Glutamatergic neuron (in vitro differentiated cells): ENCODE results near the gene SEMA7A. TPM values are rescaled to one million over a fixed set of nuclear protein-coding genes. Genes with fewer than 3 reads are reported as not detected.
"Not testable (repeated sequence)": the region's sequence is repeated elsewhere in the genome, so short reads cannot be mapped to it uniquely, and the experiment has no call there.

ENCODE experiments used
- DNase-seq: peaks from one replicate; pipeline ENCODE4 v3.0.0; 2022
- H3K27ac Mint-ChIP-seq: one replicate; pipeline ENCODE4 v1.8.0; 2020; ENCODE audit warnings: mild to moderate bottlenecking, mixed read lengths, inconsistent platforms; ENCODE audit not compliant: unreplicated experiment
- H3K27me3 Mint-ChIP-seq: one replicate; pipeline ENCODE4 v1.8.0; 2020; ENCODE audit warnings: mild to moderate bottlenecking, moderate library complexity, mixed read lengths, inconsistent platforms; ENCODE audit not compliant: unreplicated experiment
- H3K36me3 Mint-ChIP-seq: one replicate; pipeline ENCODE4 v1.8.0; 2020; ENCODE audit warnings: mild to moderate bottlenecking, mixed read lengths, inconsistent platforms; ENCODE audit not compliant: unreplicated experiment
- H3K4me1 Mint-ChIP-seq: one replicate; pipeline ENCODE4 v1.8.0; 2020; ENCODE audit warnings: mild to moderate bottlenecking, low read depth, mixed read lengths, inconsistent platforms; ENCODE audit not compliant: unreplicated experiment
- H3K4me3 Mint-ChIP-seq: one replicate; pipeline ENCODE4 v1.8.0; 2020; ENCODE audit warnings: mild to moderate bottlenecking, mixed read lengths, inconsistent platforms; ENCODE audit not compliant: unreplicated experiment
- H3K9me3 Mint-ChIP-seq: one replicate; pipeline ENCODE4 v1.8.0; 2020; ENCODE audit warnings: mild to moderate bottlenecking, moderate library complexity, mixed read lengths, inconsistent platforms; ENCODE audit not compliant: unreplicated experiment
- total RNA-seq: library from RNA; stranded (reverse); fragmentation: NEBNext Ultra II Directional; extraction: Animal tissue kit (Norgen Biotek cat#: 25700); gene quantifications from one replicate; pipeline ENCODE4 v1.2.1, GENCODE V29; 2021; ENCODE audit not compliant: unreplicated experiment
- TF ChIP-seq, protein P1 (sequence below): fragments of 200-600 bp; sonication (generic); IDR thresholded peaks from one replicate; pipeline ENCODE4 v1.5.0; 2021; ENCODE audit not compliant: partially characterized antibody, unreplicated experiment

SEMA7A gene
- total RNA-seq, 1 donor from 2014 or later, result 16.2 TPM

- Mint-ChIP-seq H3K9me3 (no peaks in the 10 kb centered on the region), H3K27ac (peak overlapping the region; percentile 63), H3K4me1 (peaks cover 5% of the 10 kb centered on the region), H3K27me3 (peaks cover 3% of the 10 kb centered on the region), H3K4me3 (peak overlapping the region; percentile 84), H3K36me3 (no peaks in the 10 kb centered on the region)
- DNase-seq, result no peak
- TF ChIP-seq, protein P1, sequence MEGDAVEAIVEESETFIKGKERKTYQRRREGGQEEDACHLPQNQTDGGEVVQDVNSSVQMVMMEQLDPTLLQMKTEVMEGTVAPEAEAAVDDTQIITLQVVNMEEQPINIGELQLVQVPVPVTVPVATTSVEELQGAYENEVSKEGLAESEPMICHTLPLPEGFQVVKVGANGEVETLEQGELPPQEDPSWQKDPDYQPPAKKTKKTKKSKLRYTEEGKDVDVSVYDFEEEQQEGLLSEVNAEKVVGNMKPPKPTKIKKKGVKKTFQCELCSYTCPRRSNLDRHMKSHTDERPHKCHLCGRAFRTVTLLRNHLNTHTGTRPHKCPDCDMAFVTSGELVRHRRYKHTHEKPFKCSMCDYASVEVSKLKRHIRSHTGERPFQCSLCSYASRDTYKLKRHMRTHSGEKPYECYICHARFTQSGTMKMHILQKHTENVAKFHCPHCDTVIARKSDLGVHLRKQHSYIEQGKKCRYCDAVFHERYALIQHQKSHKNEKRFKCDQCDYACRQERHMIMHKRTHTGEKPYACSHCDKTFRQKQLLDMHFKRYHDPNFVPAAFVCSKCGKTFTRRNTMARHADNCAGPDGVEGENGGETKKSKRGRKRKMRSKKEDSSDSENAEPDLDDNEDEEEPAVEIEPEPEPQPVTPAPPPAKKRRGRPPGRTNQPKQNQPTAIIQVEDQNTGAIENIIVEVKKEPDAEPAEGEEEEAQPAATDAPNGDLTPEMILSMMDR, result no peak
These were observed 28.2 kb upstream of the SEMA7A start for GRCh38 chr15:74461847-74462511.

DNA sequence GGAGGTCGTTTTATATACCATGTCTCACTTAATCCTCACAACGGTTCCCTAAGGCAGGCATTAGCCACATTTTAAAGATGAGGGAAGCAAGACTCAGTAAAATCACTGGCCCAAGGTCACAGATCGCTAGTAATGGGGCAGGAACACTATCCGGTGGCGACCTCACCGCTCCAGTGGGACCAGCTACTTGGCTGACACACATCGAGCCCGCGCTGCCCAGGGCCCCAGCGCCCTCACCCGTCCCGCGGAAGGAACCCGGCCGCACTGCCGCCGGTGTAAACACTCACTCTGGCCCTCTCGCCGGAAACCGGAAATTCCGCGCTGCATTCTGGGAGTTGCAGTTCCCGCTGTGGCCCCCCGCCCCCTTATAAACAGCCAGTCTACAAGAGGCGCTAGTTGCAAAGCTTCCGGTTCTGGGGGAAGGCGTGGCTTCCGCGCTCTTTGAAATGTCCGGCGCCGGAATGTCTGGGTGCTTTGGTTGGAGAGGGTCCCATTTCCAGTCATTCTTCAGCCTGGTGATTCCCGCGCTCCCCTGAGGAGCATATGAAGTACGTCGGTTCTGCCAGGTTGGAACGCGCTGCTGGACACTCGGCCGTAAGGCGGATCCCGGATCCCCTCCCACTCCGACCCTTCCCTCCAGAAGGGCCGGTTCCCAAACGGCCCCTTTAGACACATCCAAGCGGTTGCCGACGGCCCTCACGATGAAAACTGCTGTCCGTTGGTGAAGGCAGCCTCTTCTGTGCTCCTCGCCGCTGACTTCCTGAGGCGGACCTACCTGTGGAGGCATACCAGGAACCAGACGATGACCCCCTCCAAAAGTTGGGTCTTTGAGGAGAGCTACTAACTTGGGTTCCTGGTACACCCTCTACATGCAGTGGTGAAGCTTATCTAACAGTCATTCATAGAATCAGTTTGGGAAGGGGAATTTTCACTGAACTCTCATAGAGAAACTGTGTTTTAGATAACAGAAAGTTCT, 27.4 kb upstream of the SEMA7A start, which contains the start of gene UBL7:
Gene UBL7 (minus strand): TSS at position 290 of the 976 bp plus-strand sequence. CDS start 2,293 bp downstream, outside the sequence.
- TF ChIP-seq, protein P1, result no peak
- Mint-ChIP-seq H3K4me1 (peaks cover 5% of the 10 kb centered on the region), H3K36me3 (no peaks in the 10 kb centered on the region), H3K9me3 (no peaks in the 10 kb centered on the region), H3K27me3 (peaks cover 3% of the 10 kb centered on the region), H3K27ac (peak within 1 kb of the TSS; percentile 69), H3K4me3 (peak within 1 kb of the TSS; percentile 84)
- DNase-seq, result peak; percentile 98

- DNase-seq, result no peak
- Mint-ChIP-seq H3K9me3 (no peaks in the 10 kb centered on the region), H3K36me3 (no peaks in the 10 kb centered on the region), H3K4me3 (peak overlapping the region; percentile 84), H3K27ac (peak overlapping the region; percentile 69), H3K27me3 (peaks cover 3% of the 10 kb centered on the region), H3K4me1 (peaks cover 5% of the 10 kb centered on the region)
- TF ChIP-seq, protein P1, result no peak
These were observed 26.5 kb upstream of the SEMA7A start for GRCh38 chr15:74460298-74460697.

DNA sequence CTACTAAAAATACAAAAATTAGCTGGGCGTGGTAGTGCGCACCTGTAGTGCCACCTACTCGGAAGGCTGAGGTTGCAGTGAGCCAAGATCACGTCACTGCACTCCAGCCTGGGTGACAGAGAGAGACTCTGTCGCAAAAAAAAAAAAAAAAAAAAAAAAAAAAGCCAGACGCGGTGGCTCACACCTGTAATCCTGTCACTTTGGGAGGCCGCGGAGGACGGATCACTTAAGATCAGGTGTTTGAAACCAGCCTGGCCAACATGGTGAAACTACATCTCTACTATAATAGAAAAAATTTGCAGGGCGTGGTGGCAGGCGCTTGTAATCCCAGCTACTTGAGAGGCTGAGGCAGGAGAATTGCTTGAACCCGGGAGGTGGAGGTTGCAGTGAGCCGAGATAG, 26.0 kb upstream of the SEMA7A start:
- H3K27me3 Mint-ChIP-seq, H3K9me3 Mint-ChIP-seq, DNase-seq, H3K36me3 Mint-ChIP-seq, H3K4me1 Mint-ChIP-seq, H3K27ac Mint-ChIP-seq: not testable (repeated sequence)
- peak overlapping the region; percentile 84 for H3K4me3 Mint-ChIP-seq

DNA sequence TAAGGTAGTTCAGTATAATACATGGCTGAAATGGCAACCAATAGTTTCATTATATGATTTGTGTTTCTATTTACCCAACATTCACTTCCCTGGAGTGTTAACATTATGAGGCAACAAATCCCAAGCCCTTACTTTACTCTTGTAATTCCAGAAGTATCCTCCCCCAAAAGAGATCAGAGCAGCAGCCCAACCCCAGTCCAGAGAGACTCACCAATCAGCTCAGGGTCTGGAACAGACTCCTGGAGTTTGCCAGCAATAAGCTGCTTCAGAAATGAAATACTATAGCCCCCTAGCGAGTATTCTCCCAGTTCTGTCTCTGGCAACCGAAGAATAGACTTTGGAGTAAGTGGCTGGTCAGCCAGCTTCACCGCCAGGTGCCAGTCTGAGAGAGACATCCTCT, 24.7 kb upstream of the SEMA7A start:
- Mint-ChIP-seq H3K27me3 (peaks cover 3% of the 10 kb centered on the region), H3K36me3 (no peaks in the 10 kb centered on the region), H3K4me1 (peaks cover 5% of the 10 kb centered on the region), H3K27ac (no peak overlapping the region), H3K9me3 (no peaks in the 10 kb centered on the region), H3K4me3 (peak overlapping the region; percentile 52)
- TF ChIP-seq, protein P1, result no peak
- DNase-seq, result no peak

DNA sequence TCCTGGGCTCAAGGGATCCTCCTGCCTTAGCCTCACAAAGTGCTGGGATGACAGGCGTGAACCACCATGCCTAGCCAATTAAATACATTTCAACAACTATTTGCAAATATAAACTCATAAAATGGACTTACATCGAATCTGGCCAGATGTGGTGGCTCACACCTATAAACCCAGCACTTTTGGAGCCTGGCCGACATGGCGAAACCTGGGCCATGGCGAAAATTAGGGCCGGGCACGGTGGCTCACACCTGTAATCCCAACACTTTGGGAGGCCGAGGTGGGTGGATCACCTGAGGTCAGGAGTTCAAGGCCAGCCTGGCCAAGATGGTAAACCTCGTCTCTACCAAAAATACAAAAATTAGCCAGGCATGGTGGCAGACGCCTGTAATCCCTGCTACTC, 23.3 kb upstream of the SEMA7A start:
- H3K36me3 Mint-ChIP-seq, H3K4me1 Mint-ChIP-seq, H3K9me3 Mint-ChIP-seq, H3K27ac Mint-ChIP-seq, H3K27me3 Mint-ChIP-seq, H3K4me3 Mint-ChIP-seq, DNase-seq: not testable (repeated sequence)
